NCI-H187 (cell line): Measurements from ENCODE around the gene NCKAP5.

Source experiments
- DNase-seq, 2 experiments: peaks; one replicate each; lab custom pipeline; 2025; lab: John Stamatoyannopoulos, UW

Gene NCKAP5

GRCh38 chr2:132984731-132985130, 583.5 kb downstream of the NCKAP5 start:
- DNase-seq: no peak

GRCh38 chr2:132980304-132980703, 588.0 kb downstream of the NCKAP5 start:
- no peak for DNase-seq

GRCh38 chr2:132979339-132980093, 588.7 kb downstream of the NCKAP5 start:
- no peak for DNase-seq

- DNase-seq: no peak
These were observed 589.4 kb downstream of the NCKAP5 start for GRCh38 chr2:132978840-132979239.

GRCh38 chr2:132977812-132978529, 590.3 kb downstream of the NCKAP5 start:
- DNase-seq: no peak

GRCh38 chr2:132975193-132976105, 592.8 kb downstream of the NCKAP5 start:
- no peak for DNase-seq

- no peak for DNase-seq
These were observed 593.7 kb downstream of the NCKAP5 start for GRCh38 chr2:132974467-132975095.

- no peak for DNase-seq
These were observed 596.8 kb downstream of the NCKAP5 start for GRCh38 chr2:132971310-132972061.

GRCh38 chr2:132969371-132969985, 598.8 kb downstream of the NCKAP5 start:
- no peak for DNase-seq

GRCh38 chr2:132965460-132965859, 602.8 kb downstream of the NCKAP5 start:
- DNase-seq: no peak

- no peak for DNase-seq
These were observed 605.1 kb downstream of the NCKAP5 start for GRCh38 chr2:132963161-132963560.

GRCh38 chr2:132958887-132959286, 609.4 kb downstream of the NCKAP5 start:
- DNase-seq: no peak

- no peak for DNase-seq
These were observed 612.2 kb downstream of the NCKAP5 start for GRCh38 chr2:132955871-132956615.

- DNase-seq: no peak
These were observed 614.5 kb downstream of the NCKAP5 start for GRCh38 chr2:132953771-132954170.

GRCh38 chr2:132951008-132951714, 617.1 kb downstream of the NCKAP5 start:
- DNase-seq: no peak

GRCh38 chr2:132949108-132949507, 619.2 kb downstream of the NCKAP5 start:
- DNase-seq: no peak

- no peak for DNase-seq
These were observed 620.1 kb downstream of the NCKAP5 start for GRCh38 chr2:132948211-132948610.

GRCh38 chr2:132943829-132944228, 624.4 kb downstream of the NCKAP5 start:
- peak in 1 of 2 experiments; percentile 1 for DNase-seq

GRCh38 chr2:132941296-132942020, 626.8 kb downstream of the NCKAP5 start:
- no peak for DNase-seq
